Suprapubic skin (tissue), 4 donors: ENCODE results near the gene CBFA2T3. TPM values are rescaled to one million over a fixed set of nuclear protein-coding genes. Genes with fewer than 3 reads are reported as not detected.

Source experiments
- DNase-seq, 2 donors: peaks; one replicate each; pipeline ENCODE4 v3.0.0-alpha.2; 2019; ENCODE audit warnings: low spot score in 2 of 2
- H3K27ac ChIP-seq: fragments of 200-600 bp; sonication (generic); one replicate; pipeline ENCODE4 v1.5.1; 2019
- H3K27me3 ChIP-seq: fragments of 200-600 bp; sonication (generic); one replicate; pipeline ENCODE4 v1.5.1; 2019
- H3K36me3 ChIP-seq: fragments of 200-600 bp; sonication (generic); one replicate; pipeline ENCODE4 v1.5.1; 2019
- H3K4me1 ChIP-seq: fragments of 200-600 bp; sonication (generic); one replicate; pipeline ENCODE4 v1.5.1; 2019
- H3K4me3 ChIP-seq: fragments of 200-600 bp; sonication (generic); one replicate; pipeline ENCODE4 v1.5.1; 2019; ENCODE audit warnings: mild to moderate bottlenecking
- H3K9me3 ChIP-seq: fragments of 200-600 bp; sonication (generic); one replicate; pipeline ENCODE4 v1.5.1; 2019
- CTCF ChIP-seq, 2 donors: fragments of 200-600 bp in 1 of 2; fragments of 450-650 bp in 1 of 2; sonication (generic) in 1 of 2; IDR thresholded peaks; one replicate each; pipeline ENCODE4 v1.5.1; 2016 to 2019; ENCODE audit warnings: antibody characterized with exemption in 2 of 2, mild to moderate bottlenecking in 1 of 2, moderate library complexity in 1 of 2
- EP300 ChIP-seq: sonication (generic); formaldehyde crosslinking; IDR thresholded peaks from one replicate; pipeline ENCODE4 v1.6.1; 2017; ENCODE audit warnings: antibody characterized with exemption
- POLR2A ChIP-seq, 2 donors: fragments of 450-650 bp; IDR thresholded peaks; one replicate each; pipeline ENCODE4 v1.6.1; 2017; ENCODE audit warnings: antibody characterized with exemption in 2 of 2, mild to moderate bottlenecking in 2 of 2, moderate library complexity in 2 of 2
- POLR2AphosphoS5 ChIP-seq, 3 donors: sonication (generic); formaldehyde crosslinking; IDR thresholded peaks; one replicate each; pipeline ENCODE4 v1.6.1; 2017; ENCODE audit warnings: antibody characterized with exemption in 3 of 3
- WGBS: methylation state at CpG from one replicate; pipeline ENCODE4 v1.1.5; 2018; 5-methylcytosine and 5-hydroxymethylcytosine counted together
- total RNA-seq, 4 donors: library from RNA; depleted of rRNA; stranded (reverse); fragments of >200 nt; gene quantifications; one replicate each; pipeline ENCODE4 v1.1.0, GENCODE V29; 2016

Gene CBFA2T3
- total RNA-seq, 4 donors from 2014 or later = 1.5 to 6.6 (median 2.9) TPM

GRCh38 chr16:88963583-88963982, 13.4 kb downstream of the CBFA2T3 start:
- 62% methylated on average over 20 of the region's 20 CpGs for WGBS
- Histone ChIP-seq H3K27ac (no peak overlapping the region), H3K4me3 (no peak overlapping the region), H3K4me1 (peaks cover 4% of the 10 kb centered on the region), H3K36me3 (no peaks in the 10 kb centered on the region), H3K27me3 (peaks cover 48% of the 10 kb centered on the region), H3K9me3 (no peaks in the 10 kb centered on the region)
- DNase-seq = no peak
- TF ChIP-seq POLR2A (IDR thresholded peaks at IDR 0.05) = no peak
- no peak for TF ChIP-seq POLR2AphosphoS5 (IDR thresholded peaks at IDR 0.05)
- no peak for TF ChIP-seq CTCF (IDR thresholded peaks at IDR 0.05)
- no peak for TF ChIP-seq EP300

GRCh38 chr16:88962478-88963152, 14.4 kb downstream of the CBFA2T3 start:
- Histone ChIP-seq H3K9me3 (no peaks in the 10 kb centered on the region), H3K4me3 (no peak overlapping the region), H3K27ac (no peak overlapping the region), H3K36me3 (no peaks in the 10 kb centered on the region), H3K27me3 (peaks cover 42% of the 10 kb centered on the region), H3K4me1 (no peaks in the 10 kb centered on the region)
- WGBS = 73% methylated on average over 7 of the region's 23 CpGs
- no peak for TF ChIP-seq EP300
- TF ChIP-seq POLR2AphosphoS5 (IDR thresholded peaks at IDR 0.05) = no peak
- no peak for TF ChIP-seq POLR2A (IDR thresholded peaks at IDR 0.05)
- TF ChIP-seq CTCF (IDR thresholded peaks at IDR 0.05) = no peak
- no peak for DNase-seq

- peaks cover 35% of the 10 kb centered on the region for H3K27me3 ChIP-seq
- H3K4me1 ChIP-seq = peaks cover 5% of the 10 kb centered on the region
- TF ChIP-seq EP300 = no peak
- TF ChIP-seq POLR2A (IDR thresholded peaks at IDR 0.05) = no peak
- no peak for TF ChIP-seq CTCF (IDR thresholded peaks at IDR 0.05)
- TF ChIP-seq POLR2AphosphoS5 (IDR thresholded peaks at IDR 0.05) = no peak
- no peaks in the 10 kb centered on the region for H3K36me3 ChIP-seq
- no peak for DNase-seq
- H3K9me3 ChIP-seq = no peaks in the 10 kb centered on the region
- no peak overlapping the region for H3K4me3 ChIP-seq
- WGBS = 71% methylated on average over 6 of the region's 9 CpGs
- no peak overlapping the region for H3K27ac ChIP-seq
Observed at GRCh38 chr16:88961011-88961410, 16.0 kb downstream of the CBFA2T3 start.

GRCh38 chr16:88960516-88960915, 16.5 kb downstream of the CBFA2T3 start:
- TF ChIP-seq POLR2AphosphoS5 (IDR thresholded peaks at IDR 0.05) = no peak
- no peak for TF ChIP-seq EP300
- TF ChIP-seq CTCF (IDR thresholded peaks at IDR 0.05) = no peak
- no peak for TF ChIP-seq POLR2A (IDR thresholded peaks at IDR 0.05)
- 93% methylated on average over 3 of the region's 3 CpGs for WGBS
- Histone ChIP-seq H3K4me1 (peaks cover 5% of the 10 kb centered on the region), H3K36me3 (no peaks in the 10 kb centered on the region), H3K9me3 (no peaks in the 10 kb centered on the region), H3K27me3 (peaks cover 35% of the 10 kb centered on the region), H3K27ac (no peak overlapping the region), H3K4me3 (no peak overlapping the region)
- no peak for DNase-seq

GRCh38 chr16:88959022-88959421, 18.0 kb downstream of the CBFA2T3 start:
- Histone ChIP-seq H3K4me1 (peaks cover 5% of the 10 kb centered on the region), H3K27ac (no peak overlapping the region), H3K9me3 (no peaks in the 10 kb centered on the region), H3K4me3 (no peak overlapping the region), H3K36me3 (no peaks in the 10 kb centered on the region), H3K27me3 (peaks cover 33% of the 10 kb centered on the region)
- 86% methylated on average over 9 of the region's 18 CpGs for WGBS
- no peak for TF ChIP-seq POLR2A (IDR thresholded peaks at IDR 0.05)
- DNase-seq = no peak
